Endothelial cell (in vitro differentiated cells): ENCODE measurements around the gene ETS1. TPM values are rescaled to one million over a fixed set of nuclear protein-coding genes. Genes with fewer than 3 reads are reported as not detected.

Experiments
- DNase-seq: peaks from one replicate; pipeline ENCODE4 v3.0.0; 2021; ENCODE audit warnings: low spot score
- H3K27ac Mint-ChIP-seq: one replicate; pipeline ENCODE4 v1.8.0; 2021; ENCODE audit warnings: mixed read lengths, inconsistent platforms; ENCODE audit not compliant: unreplicated experiment
- H3K27me3 Mint-ChIP-seq: one replicate; pipeline ENCODE4 v1.8.0; 2021; ENCODE audit warnings: mild to moderate bottlenecking, moderate library complexity, mixed read lengths, inconsistent platforms; ENCODE audit not compliant: unreplicated experiment
- H3K36me3 Mint-ChIP-seq: one replicate; pipeline ENCODE4 v1.8.0; 2021; ENCODE audit warnings: mild to moderate bottlenecking, low read depth, mixed read lengths, inconsistent platforms; ENCODE audit not compliant: unreplicated experiment
- H3K4me1 Mint-ChIP-seq: one replicate; pipeline ENCODE4 v1.8.0; 2021; ENCODE audit warnings: mild to moderate bottlenecking, mixed read lengths, inconsistent platforms; ENCODE audit not compliant: unreplicated experiment
- H3K4me3 Mint-ChIP-seq: one replicate; pipeline ENCODE4 v1.8.0; 2021; ENCODE audit warnings: mild to moderate bottlenecking, mixed read lengths, inconsistent platforms; ENCODE audit not compliant: unreplicated experiment
- H3K9me3 Mint-ChIP-seq: one replicate; pipeline ENCODE4 v1.8.0; 2021; ENCODE audit warnings: mixed read lengths, inconsistent platforms; ENCODE audit not compliant: unreplicated experiment
- total RNA-seq: library from RNA; stranded (reverse); fragmentation: NEBNext Ultra II Directional; extraction: Animal tissue kit (Norgen Biotek cat#: 25700); gene quantifications from one replicate; pipeline ENCODE4 v1.2.1, GENCODE V29; 2021; ENCODE audit not compliant: unreplicated experiment
- TF ChIP-seq, protein P1 (sequence below): fragments of 200-600 bp; sonication (generic); IDR thresholded peaks from one replicate; pipeline ENCODE4 v1.5.0; 2021; ENCODE audit warnings: antibody characterized with exemption; ENCODE audit not compliant: unreplicated experiment

The ETS1 gene
- total RNA-seq, 1 donor from 2014 or later, result 309 TPM

DNA sequence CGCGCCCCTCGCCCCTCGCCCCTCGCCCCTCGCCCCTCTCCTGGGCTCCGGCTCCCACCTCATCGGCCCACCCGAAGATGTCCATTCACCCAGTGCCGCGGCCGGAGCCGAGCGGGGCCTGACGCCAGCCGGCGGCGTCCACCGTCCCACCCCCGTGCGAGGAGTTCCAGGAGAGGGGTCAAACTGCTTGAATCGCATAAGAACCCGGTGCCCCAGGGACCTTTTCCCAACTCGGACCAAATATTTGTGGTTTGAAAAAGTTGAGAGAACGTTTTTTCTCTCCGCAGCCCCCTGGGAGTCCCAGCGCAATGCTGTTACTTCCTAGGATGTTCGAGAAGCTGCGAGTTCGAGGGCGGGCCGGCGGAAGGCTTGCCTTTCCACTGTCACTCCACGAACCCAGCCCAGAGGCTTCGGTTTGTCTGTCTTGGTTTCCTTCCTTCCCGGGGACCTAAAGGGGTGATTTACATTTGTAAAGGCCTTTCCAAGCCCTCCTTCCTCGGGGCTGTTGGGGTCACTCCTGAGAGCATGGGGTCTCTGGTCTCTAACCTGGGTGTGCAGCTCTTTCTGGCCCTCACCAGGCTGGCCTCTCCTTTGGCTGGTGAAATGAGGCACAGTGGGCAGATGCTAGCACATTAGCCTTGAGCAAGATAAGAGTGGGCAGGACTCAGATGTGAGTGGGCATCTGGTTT is 38.0 kb downstream of the ETS1 start:
- H3K27ac Mint-ChIP-seq, result peak overlapping the region; percentile 99
- TF ChIP-seq, protein P1, sequence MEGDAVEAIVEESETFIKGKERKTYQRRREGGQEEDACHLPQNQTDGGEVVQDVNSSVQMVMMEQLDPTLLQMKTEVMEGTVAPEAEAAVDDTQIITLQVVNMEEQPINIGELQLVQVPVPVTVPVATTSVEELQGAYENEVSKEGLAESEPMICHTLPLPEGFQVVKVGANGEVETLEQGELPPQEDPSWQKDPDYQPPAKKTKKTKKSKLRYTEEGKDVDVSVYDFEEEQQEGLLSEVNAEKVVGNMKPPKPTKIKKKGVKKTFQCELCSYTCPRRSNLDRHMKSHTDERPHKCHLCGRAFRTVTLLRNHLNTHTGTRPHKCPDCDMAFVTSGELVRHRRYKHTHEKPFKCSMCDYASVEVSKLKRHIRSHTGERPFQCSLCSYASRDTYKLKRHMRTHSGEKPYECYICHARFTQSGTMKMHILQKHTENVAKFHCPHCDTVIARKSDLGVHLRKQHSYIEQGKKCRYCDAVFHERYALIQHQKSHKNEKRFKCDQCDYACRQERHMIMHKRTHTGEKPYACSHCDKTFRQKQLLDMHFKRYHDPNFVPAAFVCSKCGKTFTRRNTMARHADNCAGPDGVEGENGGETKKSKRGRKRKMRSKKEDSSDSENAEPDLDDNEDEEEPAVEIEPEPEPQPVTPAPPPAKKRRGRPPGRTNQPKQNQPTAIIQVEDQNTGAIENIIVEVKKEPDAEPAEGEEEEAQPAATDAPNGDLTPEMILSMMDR, result no peak
- no peak for DNase-seq
- no peaks in the 10 kb centered on the region for H3K9me3 Mint-ChIP-seq
- H3K4me3 Mint-ChIP-seq, result no peak overlapping the region
- H3K36me3 Mint-ChIP-seq, result peaks cover 12% of the 10 kb centered on the region
- peaks cover 65% of the 10 kb centered on the region for H3K4me1 Mint-ChIP-seq
- H3K27me3 Mint-ChIP-seq, result peaks cover 3% of the 10 kb centered on the region

DNA sequence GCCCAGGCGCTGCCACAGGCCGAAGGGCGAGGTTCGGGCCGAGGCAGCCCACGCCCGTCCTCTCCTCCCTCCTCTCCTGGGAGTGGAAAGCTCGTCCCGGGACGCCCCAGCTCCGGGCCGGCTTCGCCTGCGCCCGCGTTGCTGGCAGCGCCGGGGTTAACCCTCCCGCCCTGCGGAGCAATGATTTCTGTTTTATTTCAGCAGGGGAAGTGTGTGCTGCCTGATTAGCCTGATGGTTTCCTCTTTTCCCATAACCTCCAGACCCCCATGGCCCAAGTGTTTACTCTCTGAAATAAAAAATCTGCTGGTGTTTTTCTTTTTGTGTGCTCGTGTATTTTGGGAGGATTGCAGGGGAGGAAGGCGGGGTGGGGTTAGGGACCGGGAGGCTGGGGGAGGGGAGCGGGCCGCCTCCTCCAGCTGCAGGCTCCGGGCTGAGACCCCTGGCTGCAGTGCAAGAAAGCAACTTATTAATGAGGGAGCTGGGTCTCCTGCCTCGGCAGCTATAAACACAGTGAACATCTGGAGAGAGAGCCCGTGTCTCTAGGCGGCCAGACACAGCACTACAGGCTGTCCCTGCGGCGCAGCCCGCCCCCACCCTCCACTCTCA is 38.6 kb downstream of the ETS1 start:
- Mint-ChIP-seq H3K9me3 (no peaks in the 10 kb centered on the region), H3K27me3 (peaks cover 3% of the 10 kb centered on the region), H3K4me3 (peak overlapping the region; percentile 83), H3K4me1 (peaks cover 66% of the 10 kb centered on the region), H3K27ac (peak overlapping the region; percentile 99), H3K36me3 (peaks cover 12% of the 10 kb centered on the region)
- DNase-seq, result peak; percentile 84
- TF ChIP-seq, protein P1, result no peak

DNA sequence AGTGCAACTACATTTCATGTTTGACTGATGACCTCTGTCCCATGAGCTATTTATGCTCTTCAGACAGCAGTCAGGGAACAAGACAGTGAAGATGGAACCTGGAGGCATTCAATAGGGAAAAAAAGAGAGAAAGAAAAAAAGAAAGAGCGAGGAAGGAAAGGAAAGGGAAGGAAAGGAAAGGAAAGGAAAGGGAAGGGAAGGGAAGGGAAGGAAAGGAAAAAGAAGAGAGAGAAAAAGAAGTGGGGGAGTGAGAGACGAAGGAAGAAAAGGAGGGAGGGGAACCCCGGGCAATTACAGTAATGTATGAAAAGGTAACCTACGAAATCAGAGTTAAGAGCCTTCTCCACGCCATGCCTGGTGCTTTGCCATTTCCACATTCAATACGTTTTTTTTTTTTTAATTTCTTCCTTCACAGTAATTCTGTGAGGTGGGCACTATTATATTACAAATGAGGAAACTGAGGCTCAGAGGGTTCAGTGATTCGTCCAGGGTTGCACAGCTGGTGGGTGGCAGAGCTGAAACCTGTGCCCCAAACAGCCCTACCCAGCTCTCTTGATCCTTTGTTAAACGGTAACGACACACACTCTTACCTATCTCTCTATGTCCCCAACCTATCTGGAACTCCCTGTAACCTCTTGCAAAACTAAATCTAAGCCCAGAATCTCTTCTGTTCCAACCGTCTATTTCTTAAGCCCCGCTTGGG is 39.3 kb downstream of the ETS1 start:
- peaks cover 3% of the 10 kb centered on the region for H3K27me3 Mint-ChIP-seq
- peak overlapping the region; percentile 99 for H3K27ac Mint-ChIP-seq
- no peaks in the 10 kb centered on the region for H3K9me3 Mint-ChIP-seq

DNA sequence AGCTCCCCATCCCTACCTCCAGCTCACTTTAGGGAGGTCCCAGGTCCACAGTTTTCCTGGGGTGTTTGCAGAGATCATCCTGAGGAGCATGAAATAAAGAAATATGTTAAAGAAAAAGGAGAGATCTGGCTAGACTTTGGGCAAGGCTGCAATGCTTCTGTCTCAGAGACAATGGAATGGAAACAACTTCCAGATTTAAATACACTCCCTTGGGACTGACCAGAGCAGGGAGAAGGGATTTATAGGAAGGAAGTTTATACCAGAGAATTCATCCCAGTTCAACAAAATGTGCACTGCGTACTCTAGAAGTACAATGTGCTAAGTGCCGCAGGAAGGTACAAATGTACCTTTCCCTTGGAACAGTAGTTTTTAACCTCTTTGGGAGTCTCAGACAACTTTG is 40.4 kb downstream of the ETS1 start:
- H3K36me3 Mint-ChIP-seq, result peaks cover 16% of the 10 kb centered on the region
- H3K4me1 Mint-ChIP-seq, result peaks cover 66% of the 10 kb centered on the region
- DNase-seq, result no peak
- H3K9me3 Mint-ChIP-seq, result no peaks in the 10 kb centered on the region
- H3K27ac Mint-ChIP-seq, result peak overlapping the region; percentile 99
- H3K27me3 Mint-ChIP-seq, result peaks cover 3% of the 10 kb centered on the region
- TF ChIP-seq, protein P1, result no peak
- H3K4me3 Mint-ChIP-seq, result no peak overlapping the region

More for the DNA sequence above, 39.3 kb downstream of the ETS1 start:
- no peak for DNase-seq
- Mint-ChIP-seq H3K36me3 (peaks cover 17% of the 10 kb centered on the region), H3K4me3 (peak overlapping the region; percentile 83), H3K4me1 (peaks cover 66% of the 10 kb centered on the region)
- TF ChIP-seq, protein P1, result no peak
